Cardiac fibroblast (primary cell): Measurements from ENCODE around the gene PTPN5.

Experiments
- DNase-seq, 2 donors: peaks; one replicate each; pipeline versions ENCODE4 v3.0.0 to v3.0.0-alpha.2; 2010; ENCODE audit warnings: low read depth in 2 of 2
- H3K4me3 ChIP-seq, 2 donors: replicated peaks in 1 of 2; 1 replicate in 1 of 2; 2 replicates in 1 of 2; pipeline ENCODE4 v1.5.1; 2011; ENCODE audit warnings: low read depth in 2 of 2, low read length in 2 of 2, mild to moderate bottlenecking in 2 of 2, moderate library complexity in 1 of 2
- TF ChIP-seq, protein P1 (sequence below): IDR thresholded peaks from one replicate; pipeline ENCODE4 v1.5.1; 2011; ENCODE audit warnings: low read depth, mild to moderate bottlenecking, low read length, inconsistent platforms

PTPN5 gene

GRCh38 chr11:18733202-18733601, 58.4 kb downstream of the PTPN5 start:
- no peak overlapping the region for H3K4me3 ChIP-seq
- TF ChIP-seq, protein P1, sequence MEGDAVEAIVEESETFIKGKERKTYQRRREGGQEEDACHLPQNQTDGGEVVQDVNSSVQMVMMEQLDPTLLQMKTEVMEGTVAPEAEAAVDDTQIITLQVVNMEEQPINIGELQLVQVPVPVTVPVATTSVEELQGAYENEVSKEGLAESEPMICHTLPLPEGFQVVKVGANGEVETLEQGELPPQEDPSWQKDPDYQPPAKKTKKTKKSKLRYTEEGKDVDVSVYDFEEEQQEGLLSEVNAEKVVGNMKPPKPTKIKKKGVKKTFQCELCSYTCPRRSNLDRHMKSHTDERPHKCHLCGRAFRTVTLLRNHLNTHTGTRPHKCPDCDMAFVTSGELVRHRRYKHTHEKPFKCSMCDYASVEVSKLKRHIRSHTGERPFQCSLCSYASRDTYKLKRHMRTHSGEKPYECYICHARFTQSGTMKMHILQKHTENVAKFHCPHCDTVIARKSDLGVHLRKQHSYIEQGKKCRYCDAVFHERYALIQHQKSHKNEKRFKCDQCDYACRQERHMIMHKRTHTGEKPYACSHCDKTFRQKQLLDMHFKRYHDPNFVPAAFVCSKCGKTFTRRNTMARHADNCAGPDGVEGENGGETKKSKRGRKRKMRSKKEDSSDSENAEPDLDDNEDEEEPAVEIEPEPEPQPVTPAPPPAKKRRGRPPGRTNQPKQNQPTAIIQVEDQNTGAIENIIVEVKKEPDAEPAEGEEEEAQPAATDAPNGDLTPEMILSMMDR = no peak
- no peak for DNase-seq

DNA sequence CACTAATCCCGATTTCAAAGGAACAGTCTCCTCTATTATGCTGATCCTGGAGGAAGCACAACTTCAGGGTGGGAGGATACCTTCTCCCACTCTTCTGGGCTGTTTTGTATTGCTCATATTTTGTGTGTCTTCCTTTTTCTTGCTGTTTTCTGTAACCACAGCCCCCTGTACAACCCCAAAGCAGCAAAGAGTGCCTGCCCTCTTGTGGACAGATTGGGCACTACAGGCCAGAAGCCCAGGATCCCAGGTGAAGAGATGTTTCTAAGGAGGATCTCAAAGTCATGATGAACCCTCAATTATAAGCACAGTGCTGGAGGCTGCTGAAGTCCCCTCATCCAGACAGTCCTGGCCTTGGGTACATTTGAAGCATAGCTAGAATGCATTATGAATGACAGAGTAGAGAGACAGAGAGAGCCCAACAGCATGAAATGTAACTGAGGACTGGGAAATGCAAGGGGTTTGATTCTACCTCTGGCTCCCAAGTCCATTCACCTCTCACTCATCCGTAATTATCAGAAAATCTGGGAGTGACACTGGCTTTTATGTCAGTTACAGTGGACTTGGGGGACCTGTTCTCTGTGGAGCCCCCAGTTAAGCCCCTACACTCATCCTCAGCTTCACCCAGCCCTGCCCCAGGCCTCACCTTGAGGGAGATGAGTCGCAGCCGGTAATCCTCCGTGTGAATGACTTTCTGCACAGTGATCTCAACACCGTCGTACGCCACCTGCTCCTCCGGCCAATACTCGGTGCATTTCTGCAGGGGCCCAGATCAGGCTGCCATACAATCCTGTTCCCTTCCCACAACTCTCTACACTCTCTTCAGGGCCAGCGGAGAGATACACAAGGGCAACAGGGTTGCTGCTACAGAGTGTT, 59.4 kb downstream of the PTPN5 start:
- H3K4me3 ChIP-seq = no peak overlapping the region
- peak; percentile 49 to 55 for DNase-seq
- TF ChIP-seq, protein P1 = peak; percentile 100

- no peak overlapping the region for H3K4me3 ChIP-seq
- TF ChIP-seq, protein P1 = no peak
- DNase-seq = no peak
These were observed 60.2 kb downstream of the PTPN5 start for GRCh38 chr11:18731441-18731840.

DNA sequence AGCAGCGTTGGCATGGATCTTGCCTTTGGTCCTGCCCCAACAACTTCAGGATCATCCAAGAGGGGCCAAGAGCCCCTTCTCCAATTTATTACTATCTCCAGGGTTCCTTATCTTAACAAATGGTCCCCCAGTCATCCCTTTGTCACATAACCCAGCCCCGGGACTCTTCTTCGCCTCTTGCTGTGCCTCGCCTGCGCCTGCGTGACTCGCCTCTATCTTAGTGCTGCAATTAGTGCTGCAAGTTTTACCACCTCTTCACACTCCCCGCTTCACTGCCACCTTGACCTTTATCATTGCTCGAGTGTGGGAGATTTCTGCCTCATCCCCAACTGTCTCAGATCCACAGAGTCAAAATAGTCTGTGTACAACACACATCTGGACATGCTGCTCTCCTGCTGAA, 61.6 kb downstream of the PTPN5 start:
- H3K4me3 ChIP-seq = no peak overlapping the region
- no peak for DNase-seq
- TF ChIP-seq, protein P1 = no peak

DNA sequence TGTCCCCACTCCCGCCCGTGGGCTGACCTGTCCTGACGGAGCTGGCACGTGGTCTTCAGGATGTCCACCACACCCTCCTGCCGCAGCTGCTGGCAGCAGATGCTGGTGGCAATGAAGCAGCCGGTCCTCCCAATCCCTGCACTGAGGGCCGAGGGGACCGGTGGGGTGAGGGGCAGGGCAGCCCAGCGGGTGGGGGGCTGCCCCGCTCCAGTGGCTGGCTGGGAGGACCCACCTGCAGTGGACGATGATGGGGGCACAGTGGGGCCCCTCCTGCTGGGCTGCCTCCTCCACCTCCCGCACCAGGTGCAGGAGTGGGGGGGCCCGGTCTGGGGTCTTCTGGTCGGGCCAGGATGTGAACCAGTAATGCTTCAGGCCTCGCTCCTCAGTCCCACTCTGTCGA, 62.2 kb downstream of the PTPN5 start:
- TF ChIP-seq, protein P1 = no peak
- no peak for DNase-seq
- no peak overlapping the region for H3K4me3 ChIP-seq

DNA sequence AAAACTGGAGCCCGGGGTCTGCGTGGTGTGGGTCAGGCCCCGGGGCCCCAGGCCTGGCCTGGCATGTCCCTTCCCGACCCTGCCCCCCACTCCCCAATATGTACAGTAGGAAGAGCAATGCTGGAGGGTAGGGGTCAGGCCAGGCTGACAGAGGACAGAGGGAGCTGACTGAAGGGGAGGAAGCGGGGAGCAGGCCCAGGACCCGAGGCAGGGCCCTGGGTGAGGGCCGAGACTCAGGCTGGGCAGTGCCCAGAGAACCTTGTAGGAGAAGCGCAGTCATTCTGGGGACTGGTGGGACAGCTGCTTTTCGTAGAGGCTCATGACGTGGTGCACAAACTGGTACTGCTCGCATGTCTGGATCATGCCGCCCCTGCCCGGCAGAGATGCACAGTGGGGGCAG, 62.9 kb downstream of the PTPN5 start:
- TF ChIP-seq, protein P1 = no peak
- H3K4me3 ChIP-seq = no peak overlapping the region
- DNase-seq = no peak
